ENCODE data around the gene AIG1. TPM values are rescaled to one million over a fixed set of nuclear protein-coding genes. Genes with fewer than 3 reads are reported as not detected.

The AIG1 gene
- total RNA-seq, 2 experiments from 2014 or later: 0.40 to 0.85 TPM

DNA sequence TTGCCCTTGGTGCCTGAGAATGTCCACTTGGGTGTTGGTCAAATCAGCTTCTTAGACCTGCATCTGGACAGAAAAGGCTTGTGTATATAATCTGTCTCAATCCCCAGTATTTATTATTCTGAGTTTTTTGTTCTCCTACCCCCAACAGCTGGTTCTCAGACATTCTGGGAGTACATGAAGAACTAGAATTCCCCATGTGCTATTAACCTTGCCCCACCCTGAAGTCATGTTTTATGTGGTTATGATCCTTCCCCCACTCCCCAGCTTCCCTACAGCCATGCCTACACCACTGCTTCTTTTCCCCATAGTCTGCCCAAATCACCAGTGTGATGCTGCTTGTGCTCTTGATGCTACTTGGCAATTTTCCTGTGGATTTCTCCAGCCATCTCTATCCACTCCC lies 232.8 kb downstream of the AIG1 start:
- BruUV-seq (replicated peaks): no TSS peak
- TF ChIP-seq CTCF (conservative IDR thresholded peaks at IDR 0.05; ENCODE audit: low read length) (no peak), EZH2phosphoT487 (IDR thresholded peaks at IDR 0.05; ENCODE audit: borderline replicate concordance, low read depth, low read length) (no peak)
- no peak overlapping the region for H3K4me2 ChIP-seq (ENCODE audit: low read length)
- no peaks in the 10 kb centered on the region for H3K9me2 ChIP-seq (ENCODE audit: insufficient read depth, low read length)
- no peaks in the 10 kb centered on the region for H3K36me3 ChIP-seq (ENCODE audit: insufficient read depth, low read length)
- H3K27ac ChIP-seq (ENCODE audit: low read depth, low read length, poor library complexity, severe bottlenecking): no peak overlapping the region
- no peaks in the 10 kb centered on the region for H4K20me1 ChIP-seq (ENCODE audit: insufficient read depth, low read length)
- no peak overlapping the region for H2AFZ ChIP-seq (ENCODE audit: low read length)
- no peaks in the 10 kb centered on the region for H3K4me1 ChIP-seq (ENCODE audit: insufficient read depth, low read length, poor library complexity, severe bottlenecking)
- H3K4me3 ChIP-seq (ENCODE audit: low read depth, low read length, poor library complexity, severe bottlenecking): no peak overlapping the region
- POLR2A ChIA-PET: no interaction called here
- H3K9me3 ChIP-seq (ENCODE audit: low read length): no peaks in the 10 kb centered on the region
- intact Hi-C loops (cut with micrococcal nuclease; ENCODE audit: unreplicated experiment): no loop called here
- no peak for DNase-seq (ENCODE audit: low spot score)
- CTCF ChIA-PET (ENCODE audit: unreplicated experiment): no interaction called here
- H3K79me2 ChIP-seq (ENCODE audit: insufficient read depth, low read depth, low read length): no peaks in the 10 kb centered on the region

DNA sequence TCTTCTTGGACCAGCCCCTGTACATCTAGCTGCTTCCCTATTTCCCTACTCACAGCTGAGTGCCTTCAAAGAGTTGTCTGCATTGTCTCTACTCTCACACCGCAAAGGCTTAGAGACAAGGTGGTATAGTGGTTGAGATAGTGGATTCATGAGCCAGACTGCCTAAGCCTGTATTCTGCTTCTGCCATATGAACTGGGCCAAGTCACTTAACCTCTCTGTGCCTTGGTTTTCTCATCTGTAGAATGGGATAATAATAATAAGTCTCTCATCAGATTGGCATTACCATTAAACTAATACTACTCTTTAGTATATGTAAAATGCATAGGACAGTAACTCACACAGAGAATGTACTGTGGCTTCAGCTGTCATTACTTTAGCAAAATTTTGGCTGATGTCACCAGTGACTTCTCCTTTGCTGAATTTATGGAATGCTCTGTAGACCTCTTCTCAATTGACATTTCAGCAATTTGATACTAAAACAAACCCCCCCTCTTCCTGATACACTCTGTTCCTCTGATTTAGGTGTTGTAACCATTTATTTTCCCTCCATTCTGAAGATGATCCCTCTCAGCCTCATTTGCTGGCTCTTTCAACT lies 233.7 kb downstream of the AIG1 start:
- no peaks in the 10 kb centered on the region for H3K79me2 ChIP-seq (ENCODE audit: insufficient read depth, low read depth, low read length)
- intact Hi-C loops (cut with micrococcal nuclease; ENCODE audit: unreplicated experiment): no loop called here
- no peaks in the 10 kb centered on the region for H3K36me3 ChIP-seq (ENCODE audit: insufficient read depth, low read length)
- ChIA-PET POLR2A (no interaction called here), CTCF (ENCODE audit: unreplicated experiment) (no interaction called here)
- TF ChIP-seq EZH2phosphoT487 (IDR thresholded peaks at IDR 0.05; ENCODE audit: borderline replicate concordance, low read depth, low read length): no peak
- TF ChIP-seq CTCF (conservative IDR thresholded peaks at IDR 0.05; ENCODE audit: low read length): no peak
- no peak for DNase-seq (ENCODE audit: low spot score)
- H3K4me3 ChIP-seq (ENCODE audit: low read depth, low read length, poor library complexity, severe bottlenecking): no peak overlapping the region
- H4K20me1 ChIP-seq (ENCODE audit: insufficient read depth, low read length): no peaks in the 10 kb centered on the region
- no TSS peak for BruUV-seq (replicated peaks)
- no peak overlapping the region for H2AFZ ChIP-seq (ENCODE audit: low read length)
- H3K4me1 ChIP-seq (ENCODE audit: insufficient read depth, low read length, poor library complexity, severe bottlenecking): no peaks in the 10 kb centered on the region
- no peaks in the 10 kb centered on the region for H3K9me2 ChIP-seq (ENCODE audit: insufficient read depth, low read length)
- no peak overlapping the region for H3K4me2 ChIP-seq (ENCODE audit: low read length)
- no peak overlapping the region for H3K27ac ChIP-seq (ENCODE audit: low read depth, low read length, poor library complexity, severe bottlenecking)
- H3K9me3 ChIP-seq (ENCODE audit: low read length): no peaks in the 10 kb centered on the region

DNA sequence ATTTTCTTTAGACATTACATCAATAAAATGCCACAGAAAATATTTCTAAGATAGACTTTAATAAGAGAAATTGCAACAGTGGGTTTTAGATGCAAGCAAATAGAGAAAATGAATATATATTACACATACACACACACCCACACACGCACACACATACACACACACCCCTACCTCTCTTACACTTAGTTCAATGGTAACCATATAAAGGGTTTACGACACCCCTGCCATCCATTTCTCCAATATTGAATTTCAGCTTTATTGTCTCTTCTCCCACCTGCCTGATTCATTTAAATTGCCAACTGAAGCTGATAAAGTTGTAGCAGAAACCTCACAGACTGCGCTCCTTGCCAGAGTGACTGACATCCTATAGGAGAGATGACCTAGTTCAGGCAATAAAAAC lies 235.2 kb downstream of the AIG1 start:
- POLR2A ChIA-PET: no interaction called here
- Histone ChIP-seq H3K4me1 (ENCODE audit: insufficient read depth, low read length, poor library complexity, severe bottlenecking) (no peaks in the 10 kb centered on the region), H3K79me2 (ENCODE audit: insufficient read depth, low read depth, low read length) (no peaks in the 10 kb centered on the region), H3K9me3 (ENCODE audit: low read length) (no peaks in the 10 kb centered on the region), H3K9me2 (ENCODE audit: insufficient read depth, low read length) (no peaks in the 10 kb centered on the region), H2AFZ (ENCODE audit: low read length) (no peak overlapping the region), H3K4me2 (ENCODE audit: low read length) (no peak overlapping the region), H3K27ac (ENCODE audit: low read depth, low read length, poor library complexity, severe bottlenecking) (no peak overlapping the region), H3K4me3 (ENCODE audit: low read depth, low read length, poor library complexity, severe bottlenecking) (no peak overlapping the region), H4K20me1 (ENCODE audit: insufficient read depth, low read length) (no peaks in the 10 kb centered on the region), H3K36me3 (ENCODE audit: insufficient read depth, low read length) (no peaks in the 10 kb centered on the region)
- intact Hi-C loops (cut with micrococcal nuclease; ENCODE audit: unreplicated experiment): no loop called here
- DNase-seq (ENCODE audit: low spot score): no peak
- CTCF ChIA-PET (ENCODE audit: unreplicated experiment): no interaction called here
- BruUV-seq (replicated peaks): no TSS peak
- TF ChIP-seq EZH2phosphoT487 (IDR thresholded peaks at IDR 0.05; ENCODE audit: borderline replicate concordance, low read depth, low read length) (no peak), CTCF (conservative IDR thresholded peaks at IDR 0.05; ENCODE audit: low read length) (no peak)
